C4-2B (cell line): ENCODE results near the gene SESN1.

Experiments
- ZFX ChIP-seq: fragments of 450-650 bp; IDR thresholded peaks from 2 replicates; pipeline ENCODE4 v1.6.1; 2017
- TF ChIP-seq, protein P1 (sequence below): fragments of 450-650 bp; conservative IDR thresholded peaks from 2 replicates; pipeline ENCODE4 v1.5.1; 2017; ENCODE audit warnings: mild to moderate bottlenecking

DNA sequence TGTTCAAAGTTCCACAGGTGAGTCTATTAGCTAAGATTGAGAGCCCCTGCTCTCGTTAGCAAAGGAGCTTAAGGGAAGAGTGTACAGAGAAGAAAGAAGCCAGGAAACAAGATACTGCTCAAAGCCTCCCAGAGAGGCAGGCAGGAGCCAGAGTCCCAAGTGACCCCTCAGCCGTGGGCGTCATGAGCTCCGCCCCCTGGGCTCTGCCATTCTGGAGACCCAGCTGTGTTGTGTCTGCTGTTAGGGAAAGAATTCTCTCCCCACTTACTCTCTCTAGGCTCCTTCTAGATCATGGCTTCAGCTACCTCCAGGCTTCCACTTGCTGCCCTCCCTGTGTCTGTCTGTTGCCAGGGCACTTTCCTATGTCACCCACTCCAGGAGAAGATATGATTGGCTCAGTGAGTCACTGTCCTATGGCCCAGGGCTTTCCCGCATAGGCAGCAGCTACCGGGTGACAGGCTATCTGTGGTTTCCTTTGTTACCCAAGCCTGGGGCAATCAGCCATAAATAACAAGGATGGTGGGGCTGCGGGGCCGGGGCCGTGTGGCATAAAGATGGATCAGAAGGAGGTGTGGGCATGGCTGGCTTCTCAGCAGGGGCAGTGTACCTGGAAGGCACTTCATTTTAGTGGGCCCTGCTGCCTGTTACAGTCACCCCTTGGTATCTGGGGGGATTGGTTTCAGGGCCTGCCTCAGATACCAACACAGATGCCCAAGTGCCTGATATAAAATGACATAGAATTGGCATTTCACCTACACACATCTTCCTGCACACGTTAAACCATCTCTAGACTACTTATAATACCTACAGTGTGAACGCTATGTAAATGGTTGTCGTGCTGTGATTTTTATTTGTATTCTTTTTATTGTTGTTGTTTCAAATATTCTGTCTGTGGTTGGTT is 127.5 kb downstream of the SESN1 start:
- TF ChIP-seq, protein P1, sequence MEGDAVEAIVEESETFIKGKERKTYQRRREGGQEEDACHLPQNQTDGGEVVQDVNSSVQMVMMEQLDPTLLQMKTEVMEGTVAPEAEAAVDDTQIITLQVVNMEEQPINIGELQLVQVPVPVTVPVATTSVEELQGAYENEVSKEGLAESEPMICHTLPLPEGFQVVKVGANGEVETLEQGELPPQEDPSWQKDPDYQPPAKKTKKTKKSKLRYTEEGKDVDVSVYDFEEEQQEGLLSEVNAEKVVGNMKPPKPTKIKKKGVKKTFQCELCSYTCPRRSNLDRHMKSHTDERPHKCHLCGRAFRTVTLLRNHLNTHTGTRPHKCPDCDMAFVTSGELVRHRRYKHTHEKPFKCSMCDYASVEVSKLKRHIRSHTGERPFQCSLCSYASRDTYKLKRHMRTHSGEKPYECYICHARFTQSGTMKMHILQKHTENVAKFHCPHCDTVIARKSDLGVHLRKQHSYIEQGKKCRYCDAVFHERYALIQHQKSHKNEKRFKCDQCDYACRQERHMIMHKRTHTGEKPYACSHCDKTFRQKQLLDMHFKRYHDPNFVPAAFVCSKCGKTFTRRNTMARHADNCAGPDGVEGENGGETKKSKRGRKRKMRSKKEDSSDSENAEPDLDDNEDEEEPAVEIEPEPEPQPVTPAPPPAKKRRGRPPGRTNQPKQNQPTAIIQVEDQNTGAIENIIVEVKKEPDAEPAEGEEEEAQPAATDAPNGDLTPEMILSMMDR: no peak
- TF ChIP-seq ZFX: no peak
